Spinal cord (tissue), 10 donors: ENCODE measurements around the gene VPS26A. TPM values are rescaled to one million over a fixed set of nuclear protein-coding genes. Genes with fewer than 3 reads are reported as not detected.

ENCODE experiments used
- DNase-seq, 6 donors: peaks; one replicate each; pipeline versions ENCODE4 v3.0.0 to v3.0.0-alpha.2; 2013 to 2015; ENCODE audit warnings: low spot score in 6 of 6, low read depth in 4 of 6
- H3K27ac ChIP-seq: one replicate; pipeline ENCODE4 v1.5.1; 2013; ENCODE audit warnings: low read depth, low read length, control low read depth
- H3K27me3 ChIP-seq: one replicate; pipeline ENCODE4 v1.6.1; 2013; ENCODE audit warnings: low read length; ENCODE audit not compliant: control insufficient read depth, insufficient read depth
- H3K36me3 ChIP-seq: one replicate; pipeline ENCODE4 v1.6.1; 2013; ENCODE audit warnings: low read length; ENCODE audit not compliant: control insufficient read depth, insufficient read depth
- H3K4me1 ChIP-seq: one replicate; pipeline ENCODE4 v1.6.1; 2013; ENCODE audit warnings: low read length; ENCODE audit not compliant: control insufficient read depth, insufficient read depth
- H3K4me3 ChIP-seq: one replicate; pipeline ENCODE4 v1.5.1; 2013; ENCODE audit warnings: low read depth, low read length, control low read depth
- H3K9me3 ChIP-seq: one replicate; pipeline ENCODE4 v1.6.1; 2013; ENCODE audit warnings: low read length; ENCODE audit not compliant: control insufficient read depth, insufficient read depth
- WGBS: methylation state at CpG from one replicate; pipeline ENCODE4 v1.1.5; 2013; ENCODE audit warnings: missing lambda C conversion rate; ENCODE audit not compliant: insufficient coverage; 5-methylcytosine and 5-hydroxymethylcytosine counted together
- polyA plus RNA-seq, 2 donors: library from polyadenylated mRNA; unstranded; fragments of 120-200 nt; gene quantifications; one replicate each; pipeline ENCODE4 v1.2.1, GENCODE V29; 2013; ENCODE audit not compliant: insufficient read length in 2 of 2
- total RNA-seq, 2 donors: library from RNA; depleted of rRNA in 1 of 2; stranded (reverse); fragments of 120-200 nt in 1 of 2; fragments of >200 nt in 1 of 2; gene quantifications; one replicate each; pipeline versions ENCODE4 v1.2.3 to v1.2.4, GENCODE V29; 2013 to 2014
- donor health status: healthy.

Gene VPS26A
- total and polyA plus RNA-seq, 4 donors, result 32.0 to 70.1 (median 50.0) TPM

DNA sequence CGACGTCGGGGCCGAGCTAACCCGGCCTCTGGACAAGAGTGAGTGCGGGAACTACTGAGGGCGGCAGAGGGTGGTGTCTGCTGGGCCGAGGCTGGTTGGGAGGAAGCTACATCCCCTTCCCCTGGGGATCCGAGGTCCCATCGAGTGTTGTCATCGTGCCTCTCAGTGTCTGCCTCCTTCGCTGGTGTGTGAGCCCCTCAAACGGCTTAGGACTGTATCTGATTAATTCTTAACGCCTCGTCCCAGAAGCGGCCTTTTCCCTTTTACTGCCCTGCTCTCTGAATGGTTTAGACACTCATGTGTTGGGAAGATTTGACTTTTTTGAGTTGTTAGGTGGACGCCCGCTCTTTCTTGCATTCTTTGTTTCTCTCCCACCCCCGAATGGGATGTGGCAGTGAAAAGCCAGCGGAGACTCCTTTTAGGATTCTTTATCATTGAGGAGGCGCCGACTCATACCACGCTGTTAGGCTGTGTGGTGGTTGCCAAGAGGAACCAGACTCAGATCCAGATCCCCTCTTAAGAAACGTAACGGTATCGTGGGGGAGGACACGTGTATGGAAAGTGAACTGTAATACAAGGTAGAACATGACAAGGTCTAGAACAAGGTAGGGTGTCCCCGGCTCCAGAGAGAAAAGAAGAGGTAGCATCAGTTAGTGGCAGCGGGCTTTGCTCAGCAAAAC, 56.7 kb downstream of the VPS26A start:
- peak overlapping the region; percentile 99 for H3K4me3 ChIP-seq
- no peaks in the 10 kb centered on the region for H3K9me3 ChIP-seq
- no peak for DNase-seq
- H3K27ac ChIP-seq, result peak overlapping the region; percentile 96
- no peaks in the 10 kb centered on the region for H3K27me3 ChIP-seq
- H3K36me3 ChIP-seq, result peaks cover 19% of the 10 kb centered on the region
- WGBS, result 9% methylated on average over 20 of the region's 29 CpGs
- peaks cover 6% of the 10 kb centered on the region for H3K4me1 ChIP-seq

- Histone ChIP-seq H3K4me1 (peaks cover 6% of the 10 kb centered on the region), H3K27me3 (no peaks in the 10 kb centered on the region), H3K27ac (no peak overlapping the region), H3K36me3 (peaks cover 23% of the 10 kb centered on the region), H3K4me3 (no peak overlapping the region), H3K9me3 (no peaks in the 10 kb centered on the region)
- DNase-seq, result no peak
- WGBS, result 71% methylated on average over 1 of the region's 1 CpG
These were observed 57.5 kb downstream of the VPS26A start for GRCh38 chr10:69181433-69181832.

GRCh38 chr10:69182005-69182404, 58.0 kb downstream of the VPS26A start:
- DNase-seq, result no peak
- no CpG with 5 or more reads among the region's 4 CpGs for WGBS
- H3K27ac ChIP-seq, result no peak overlapping the region
- no peaks in the 10 kb centered on the region for H3K27me3 ChIP-seq
- H3K36me3 ChIP-seq, result peaks cover 23% of the 10 kb centered on the region
- H3K4me1 ChIP-seq, result peaks cover 6% of the 10 kb centered on the region
- no peak overlapping the region for H3K4me3 ChIP-seq
- H3K9me3 ChIP-seq, result no peaks in the 10 kb centered on the region

DNA sequence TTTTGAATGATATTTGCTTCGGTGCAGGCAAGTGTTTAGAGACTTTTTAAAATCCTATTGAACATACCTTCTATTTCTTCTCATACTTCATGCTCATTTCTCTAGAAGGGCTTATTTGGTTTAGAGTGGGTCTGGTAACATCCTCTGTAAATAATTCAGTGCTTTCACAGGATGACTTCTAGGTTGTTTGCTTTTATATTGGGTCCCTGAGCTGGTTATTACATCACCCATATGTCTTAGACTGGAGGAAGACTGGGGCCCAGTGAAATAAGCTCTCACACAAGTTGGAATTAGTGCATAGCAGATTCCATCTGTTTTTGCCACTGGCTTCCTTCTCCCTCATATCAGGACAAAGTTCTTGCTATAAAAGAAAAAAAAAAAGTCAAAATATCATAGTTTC, 62.5 kb downstream of the VPS26A start:
- no peaks in the 10 kb centered on the region for H3K4me1 ChIP-seq
- no peak for DNase-seq
- H3K4me3 ChIP-seq, result no peak overlapping the region
- H3K27me3 ChIP-seq, result no peaks in the 10 kb centered on the region
- H3K27ac ChIP-seq, result no peak overlapping the region
- peaks cover 29% of the 10 kb centered on the region for H3K36me3 ChIP-seq
- no CpG with 5 or more reads among the region's 1 CpG for WGBS
- H3K9me3 ChIP-seq, result no peaks in the 10 kb centered on the region

DNA sequence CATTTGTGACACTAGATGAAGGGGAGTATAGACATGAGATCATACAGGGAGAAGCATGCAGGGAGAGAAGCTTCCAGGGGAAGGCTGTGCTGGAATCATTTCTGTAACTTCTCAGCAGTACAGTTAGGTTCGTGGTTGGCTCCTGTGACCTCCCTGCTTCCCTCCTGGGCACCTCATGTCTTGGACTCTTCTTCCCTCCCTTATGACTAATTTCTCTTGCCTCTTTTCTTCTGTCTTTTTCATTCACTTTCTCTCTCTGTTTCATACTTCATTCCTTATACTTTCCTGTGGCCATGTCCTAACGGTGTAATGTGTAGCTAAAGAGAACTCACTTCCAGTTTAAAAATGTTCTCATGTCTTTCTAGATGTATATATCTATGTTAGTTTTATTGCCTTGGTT, 77.1 kb downstream of the VPS26A start:
- Histone ChIP-seq H3K27ac (no peak overlapping the region), H3K4me3 (no peak overlapping the region), H3K27me3 (no peaks in the 10 kb centered on the region), H3K4me1 (no peaks in the 10 kb centered on the region), H3K9me3 (no peaks in the 10 kb centered on the region), H3K36me3 (peaks cover 42% of the 10 kb centered on the region)
- no peak for DNase-seq
- 100% methylated on average over 1 of the region's 2 CpGs for WGBS

- Histone ChIP-seq H3K4me3 (no peak overlapping the region), H3K9me3 (no peaks in the 10 kb centered on the region), H3K27ac (no peak overlapping the region), H3K27me3 (no peaks in the 10 kb centered on the region), H3K4me1 (no peaks in the 10 kb centered on the region), H3K36me3 (peaks cover 42% of the 10 kb centered on the region)
- no peak for DNase-seq
- WGBS, result no CpG with 5 or more reads among the region's 1 CpG
These were observed 78.4 kb downstream of the VPS26A start for GRCh38 chr10:69202332-69202731.

GRCh38 chr10:69208761-69209160, 84.8 kb downstream of the VPS26A start:
- Histone ChIP-seq H3K9me3 (no peaks in the 10 kb centered on the region), H3K36me3 (peaks cover 32% of the 10 kb centered on the region), H3K4me1 (no peaks in the 10 kb centered on the region), H3K27ac (no peak overlapping the region), H3K4me3 (no peak overlapping the region), H3K27me3 (no peaks in the 10 kb centered on the region)
- WGBS, result 98% methylated on average over 4 of the region's 6 CpGs
- no peak for DNase-seq

DNA sequence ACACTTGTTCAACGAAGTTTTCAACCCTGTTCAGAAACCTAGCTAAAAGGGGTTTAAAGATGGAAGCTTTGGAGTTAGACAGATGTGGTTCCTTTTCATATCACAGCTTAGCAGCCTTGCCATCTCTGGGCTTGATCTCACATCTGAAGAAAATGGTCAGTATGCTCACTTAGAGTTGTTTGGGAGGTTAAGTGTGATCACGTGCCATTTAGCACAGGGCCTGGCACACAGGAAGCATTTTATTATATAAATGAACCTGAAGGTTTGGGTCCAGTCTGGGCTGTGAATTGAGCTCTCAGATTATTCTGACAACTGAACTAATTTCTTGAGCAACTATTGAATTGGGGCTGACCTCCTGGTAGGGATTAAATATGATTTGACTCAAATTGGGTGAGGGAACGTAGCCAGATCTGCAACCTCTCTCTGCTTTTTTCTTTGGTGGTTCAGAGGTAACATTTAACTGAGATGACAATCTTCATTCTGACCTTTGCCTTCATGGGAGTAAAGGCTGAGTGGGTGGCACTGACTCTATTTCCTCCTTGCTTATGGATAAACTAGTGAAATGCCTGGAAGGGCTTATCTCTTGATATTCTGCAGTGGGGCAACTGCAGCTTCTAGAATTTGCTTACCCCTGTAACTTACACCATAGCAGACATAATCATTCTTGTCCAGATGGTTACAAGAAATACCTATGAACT, 86.0 kb downstream of the VPS26A start:
- Histone ChIP-seq H3K27me3 (no peaks in the 10 kb centered on the region), H3K4me3 (no peak overlapping the region), H3K4me1 (no peaks in the 10 kb centered on the region), H3K9me3 (no peaks in the 10 kb centered on the region), H3K27ac (no peak overlapping the region), H3K36me3 (peaks cover 22% of the 10 kb centered on the region)
- DNase-seq, result no peak
- WGBS, result 90% methylated on average over 2 of the region's 3 CpGs

DNA sequence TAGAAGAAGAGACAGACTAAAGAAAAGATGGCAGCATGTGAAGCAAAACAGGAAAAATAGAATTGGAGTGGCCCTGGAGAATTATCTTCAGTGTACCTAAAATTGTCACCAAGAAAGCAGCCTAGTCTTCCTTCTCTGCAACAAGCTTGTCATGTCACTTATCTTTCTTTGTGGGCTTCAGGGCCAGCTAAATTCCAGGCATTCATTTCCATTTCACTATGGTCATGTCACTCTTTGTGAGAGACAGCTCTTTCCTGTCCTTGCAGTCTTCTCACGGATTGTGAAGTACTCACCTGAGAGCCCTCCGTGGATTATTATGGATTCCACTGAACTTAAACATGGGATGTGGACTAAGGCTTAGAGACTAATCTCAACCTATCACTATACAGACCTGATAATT, 87.1 kb downstream of the VPS26A start:
- H3K4me3 ChIP-seq, result no peak overlapping the region
- no peaks in the 10 kb centered on the region for H3K27me3 ChIP-seq
- no peaks in the 10 kb centered on the region for H3K4me1 ChIP-seq
- H3K36me3 ChIP-seq, result peaks cover 13% of the 10 kb centered on the region
- H3K9me3 ChIP-seq, result no peaks in the 10 kb centered on the region
- DNase-seq, result no peak
- H3K27ac ChIP-seq, result no peak overlapping the region
- no CpG with 5 or more reads among the region's 2 CpGs for WGBS

- Histone ChIP-seq H3K4me3 (no peak overlapping the region), H3K4me1 (no peaks in the 10 kb centered on the region), H3K27ac (no peak overlapping the region), H3K9me3 (no peaks in the 10 kb centered on the region), H3K27me3 (no peaks in the 10 kb centered on the region), H3K36me3 (peaks cover 13% of the 10 kb centered on the region)
- WGBS, result 92% methylated on average over 3 of the region's 3 CpGs
- DNase-seq, result no peak
These were observed 87.5 kb downstream of the VPS26A start for GRCh38 chr10:69211524-69211923.
